HG03060 (cell line): Measurements from ENCODE around the gene PDZD2.

Experiments
- ATAC-seq: cut with Tn5 transposase; IDR thresholded peaks from one replicate; pipeline ENCODE4 v1.9.1; 2021; ENCODE audit warnings: low read depth, moderate number of reproducible peaks; ENCODE audit not compliant: unreplicated experiment

Gene PDZD2

GRCh38 chr5:31807789-31808540 is 169.0 kb downstream of the PDZD2 start:
- ATAC-seq: no peak

GRCh38 chr5:31809050-31809870 is 170.3 kb downstream of the PDZD2 start:
- no peak for ATAC-seq

- no peak for ATAC-seq
Measured at GRCh38 chr5:31811210-31811609, 172.3 kb downstream of the PDZD2 start.

GRCh38 chr5:31815376-31815775 is 176.4 kb downstream of the PDZD2 start:
- no peak for ATAC-seq

- ATAC-seq: no peak
Measured at GRCh38 chr5:31819926-31820516, 181.1 kb downstream of the PDZD2 start.

- ATAC-seq: no peak
Measured at GRCh38 chr5:31823472-31823871, 184.5 kb downstream of the PDZD2 start.

- ATAC-seq: no peak
Measured at GRCh38 chr5:31824869-31825517, 186.1 kb downstream of the PDZD2 start.

GRCh38 chr5:31825518-31826068 is 186.7 kb downstream of the PDZD2 start:
- no peak for ATAC-seq

GRCh38 chr5:31827867-31828266 is 188.9 kb downstream of the PDZD2 start:
- no peak for ATAC-seq

GRCh38 chr5:31832966-31833365 is 194.0 kb downstream of the PDZD2 start:
- no peak for ATAC-seq

- no peak for ATAC-seq
Measured at GRCh38 chr5:31833710-31834109, 194.8 kb downstream of the PDZD2 start.

- ATAC-seq: no peak
Measured at GRCh38 chr5:31844622-31845345, 205.9 kb downstream of the PDZD2 start.

GRCh38 chr5:31845361-31845760 is 206.4 kb downstream of the PDZD2 start:
- ATAC-seq: no peak

GRCh38 chr5:31846934-31847333 is 208.0 kb downstream of the PDZD2 start:
- no peak for ATAC-seq

GRCh38 chr5:31847354-31847753 is 208.4 kb downstream of the PDZD2 start:
- ATAC-seq: no peak

- ATAC-seq: no peak
Measured at GRCh38 chr5:31850981-31851689, 212.2 kb downstream of the PDZD2 start.

- no peak for ATAC-seq
Measured at GRCh38 chr5:31853398-31854135, 214.6 kb downstream of the PDZD2 start.

GRCh38 chr5:31854181-31855133 is 215.5 kb downstream of the PDZD2 start:
- no peak for ATAC-seq
